HepG2 (cell line): ENCODE measurements around the gene ZBTB45. TPM values are rescaled to one million over a fixed set of nuclear protein-coding genes. Genes with fewer than 3 reads are reported as not detected.

Experiments used
- ATAC-seq: fragments of 200-7000 bp; cut with Tn5 transposase; 3 replicates; pipeline ENCODE4 v1.9.1; 2020; ENCODE audit warnings: mild to moderate bottlenecking, moderate library complexity
- BruUV-seq: library from RNA; stranded (reverse); fragments of 400-500 nt; replicated peaks from 2 replicates; lab custom pipeline; 2021; lab: Mats Ljungman, UMichigan
- CTCF ChIA-PET: fragments of 300-600 bp; formaldehyde crosslinking; extraction: SDS; loops from one replicate; lab custom pipeline; 2021; ENCODE audit warnings: low total read pairs, inconsistent platforms, low intra/inter-chr PET ratio; lab: Yijun Ruan, JAX
- POLR2A ChIA-PET: fragments of 350-600 bp; sonication (Branson Sonifier 250); formaldehyde crosslinking; loops from one replicate; lab custom pipeline; 2020; ENCODE audit warnings: antibody characterized with exemption, inconsistent platforms; lab: Yijun Ruan, JAX
- DNase-seq: peaks from one replicate; pipeline ENCODE4 v3.0.0-alpha.2; 2015; ENCODE audit warnings: low spot score
- FAIRE-seq: peaks from 3 replicates; lab custom pipeline; 2011; peaks lifted over from hg19 to GRCh38; lab: Jason Lieb, UNC
- H2AFZ ChIP-seq: one replicate; pipeline ENCODE4 v1.6.1; 2011; ENCODE audit warnings: low read length, inconsistent platforms
- H3K27ac ChIP-seq: fragments of 300-600 bp; 3 replicates; pipeline ENCODE4 v1.8.0; 2011; ENCODE audit warnings: mixed run types, mild to moderate bottlenecking, mixed read lengths, low read length, inconsistent platforms; ENCODE audit not compliant: insufficient read depth; ENCODE audit errors: extremely low read length
- H3K27me3 ChIP-seq, 2 experiments: fragments of 200-600 bp in 1 of 2; 2 replicates in 1 of 2; 3 replicates in 1 of 2; pipeline versions ENCODE4 v1.6.0 to v1.8.0; 2011; ENCODE audit warnings: low read length in 2 of 2, mild to moderate bottlenecking in 2 of 2, moderate library complexity in 2 of 2, inconsistent platforms in 1 of 2; ENCODE audit not compliant: insufficient read depth in 2 of 2, control insufficient read depth in 1 of 2
- H3K36me3 ChIP-seq, 2 experiments: fragments of 200-600 bp in 1 of 2; replicated peaks in 1 of 2; 2 replicates in 1 of 2; 3 replicates in 1 of 2; pipeline versions ENCODE4 v1.5.1 to v1.8.0; 2011; ENCODE audit warnings: low read length in 2 of 2, inconsistent platforms in 1 of 2; ENCODE audit not compliant: insufficient read depth in 2 of 2, control insufficient read depth in 1 of 2
- H3K4me1 ChIP-seq: 2 replicates; pipeline ENCODE4 v1.5.1; 2012; ENCODE audit warnings: low read length, inconsistent platforms; ENCODE audit not compliant: insufficient read depth
- H3K4me2 ChIP-seq: 2 replicates; pipeline ENCODE4 v1.6.0; 2011; ENCODE audit warnings: low read depth, low read length, inconsistent platforms
- H3K4me3 ChIP-seq, 3 experiments: fragments of 200-600 bp in 1 of 3; sonication (generic), shearing (Covaris generic) in 1 of 3; replicated peaks in 1 of 3; 2 replicates each; pipeline ENCODE4 v1.5.1; 2011 to 2016; ENCODE audit warnings: low read length in 3 of 3, inconsistent platforms in 2 of 3, low read depth in 2 of 3, mild to moderate bottlenecking in 2 of 3, control low read depth in 1 of 3, mixed read lengths in 1 of 3; ENCODE audit not compliant: insufficient read depth in 1 of 3
- H3K79me2 ChIP-seq: one replicate; pipeline ENCODE4 v1.6.1; 2011; ENCODE audit warnings: low read length, inconsistent platforms; ENCODE audit not compliant: insufficient read depth
- H3K9ac ChIP-seq: 2 replicates; pipeline ENCODE4 v1.6.0; 2011; ENCODE audit warnings: mild to moderate bottlenecking, low read depth, low read length, inconsistent platforms; ENCODE audit not compliant: insufficient read depth
- H3K9me3 ChIP-seq: 2 replicates; pipeline ENCODE4 v1.5.1; 2012; ENCODE audit warnings: mild to moderate bottlenecking, low read length
- H4K20me1 ChIP-seq: 2 replicates; pipeline ENCODE4 v1.6.0; 2011; ENCODE audit warnings: inconsistent platforms, mild to moderate bottlenecking, low read length, moderate library complexity; ENCODE audit not compliant: insufficient read depth
- GATA4 ChIP-seq: sonication (generic); IDR thresholded peaks from 2 replicates; pipeline ENCODE4 v1.6.1; 2016; ENCODE audit warnings: antibody characterized with exemption, low read depth, borderline replicate concordance
- MTF1 ChIP-seq: sonication (generic); formaldehyde crosslinking; IDR thresholded peaks from 2 replicates; pipeline ENCODE4 v1.5.0; 2020; ENCODE audit warnings: missing genetic modification reagents
- NFE2L1 ChIP-seq: sonication (generic); formaldehyde crosslinking; IDR thresholded peaks from 2 replicates; pipeline ENCODE4 v1.4.0; 2020; ENCODE audit warnings: missing genetic modification reagents, mild to moderate bottlenecking, borderline replicate concordance
- PPARG ChIP-seq: conservative IDR thresholded peaks from 2 replicates; pipeline ENCODE4 v1.6.1; 2016; ENCODE audit warnings: missing biosample characterization, missing genetic modification reagents
- ZNF17 ChIP-seq: sonication (generic); formaldehyde crosslinking; IDR thresholded peaks from 2 replicates; pipeline ENCODE4 v1.5.0; 2020; ENCODE audit warnings: mild to moderate bottlenecking, missing genetic modification reagents
- ZNF468 ChIP-seq: sonication (generic); formaldehyde crosslinking; IDR thresholded peaks from 2 replicates; pipeline ENCODE4 v1.8.0; 2022; ENCODE audit warnings: mild to moderate bottlenecking, moderate library complexity, missing genetic modification reagents
- WGBS: methylation state at CpG from one replicate; pipeline ENCODE4 v1.1.6; 2017; ENCODE audit warnings: low lambda C conversion rate; 5-methylcytosine and 5-hydroxymethylcytosine counted together
- in situ Hi-C: cut with HindIII; loops from 2 replicates; pipeline ENCODE4 v1.10.0; 2017; ENCODE audit warnings: low pct_unique_long_range_greater_than_20kb; ENCODE audit not compliant: extremely low pct_ligation_motif_present
- intact Hi-C: fragments of 100-400 bp; cut with micrococcal nuclease; formaldehyde crosslinking; loops from one replicate; pipeline ENCODE4 v1.10.0; 2022; ENCODE audit not compliant: unreplicated experiment
- polyA plus RNA-seq, 8 experiments: library from polyadenylated mRNA; depleted of rRNA in 3 of 8; stranded (reverse) in 7 of 8; unstranded in 1 of 8; fragments of >200 nt; fragmentation: Illumina TruSeq in 4 of 8; extraction: Trizol in 4 of 8; gene quantifications; 2 replicates each; pipeline versions ENCODE4 v1.2.1 to v1.2.3, GENCODE V29; 2011 to 2016; ENCODE audit warnings: low read depth in 4 of 8, missing spikeins in 1 of 8, mixed read lengths in 1 of 8; ENCODE audit not compliant: insufficient read depth in 1 of 8
- total RNA-seq, 5 experiments: library from RNA; depleted of rRNA; stranded (reverse); fragments of >200 nt; fragmentation: Illumina TruSeq; extraction: Trizol; gene quantifications; 2 replicates each; pipeline ENCODE4 v1.2.3, GENCODE V29; 2016; ENCODE audit warnings: low read depth in 1 of 5
- TF ChIP-seq, protein P1 (sequence below): sonication (generic); formaldehyde crosslinking; IDR thresholded peaks from 2 replicates; pipeline ENCODE4 v1.4.0; 2020; ENCODE audit warnings: missing genetic modification reagents, borderline replicate concordance
- TF ChIP-seq, protein P2 (sequence below): IDR thresholded peaks from 2 replicates; pipeline ENCODE4 v1.6.1; 2016; ENCODE audit warnings: mild to moderate bottlenecking, missing biosample characterization, missing genetic modification reagents
- TF ChIP-seq, protein P3 (sequence below): sonication (generic); formaldehyde crosslinking; IDR thresholded peaks from 2 replicates; pipeline ENCODE4 v1.8.0; 2022; ENCODE audit warnings: mild to moderate bottlenecking, missing genetic modification reagents

The ZBTB45 gene
- total and polyA plus RNA-seq, 2 of the 13 experiments (the other 11 are each of a cell fraction or from before 2014, with no cell fraction given), result 3.0 to 3.7 TPM

DNA sequence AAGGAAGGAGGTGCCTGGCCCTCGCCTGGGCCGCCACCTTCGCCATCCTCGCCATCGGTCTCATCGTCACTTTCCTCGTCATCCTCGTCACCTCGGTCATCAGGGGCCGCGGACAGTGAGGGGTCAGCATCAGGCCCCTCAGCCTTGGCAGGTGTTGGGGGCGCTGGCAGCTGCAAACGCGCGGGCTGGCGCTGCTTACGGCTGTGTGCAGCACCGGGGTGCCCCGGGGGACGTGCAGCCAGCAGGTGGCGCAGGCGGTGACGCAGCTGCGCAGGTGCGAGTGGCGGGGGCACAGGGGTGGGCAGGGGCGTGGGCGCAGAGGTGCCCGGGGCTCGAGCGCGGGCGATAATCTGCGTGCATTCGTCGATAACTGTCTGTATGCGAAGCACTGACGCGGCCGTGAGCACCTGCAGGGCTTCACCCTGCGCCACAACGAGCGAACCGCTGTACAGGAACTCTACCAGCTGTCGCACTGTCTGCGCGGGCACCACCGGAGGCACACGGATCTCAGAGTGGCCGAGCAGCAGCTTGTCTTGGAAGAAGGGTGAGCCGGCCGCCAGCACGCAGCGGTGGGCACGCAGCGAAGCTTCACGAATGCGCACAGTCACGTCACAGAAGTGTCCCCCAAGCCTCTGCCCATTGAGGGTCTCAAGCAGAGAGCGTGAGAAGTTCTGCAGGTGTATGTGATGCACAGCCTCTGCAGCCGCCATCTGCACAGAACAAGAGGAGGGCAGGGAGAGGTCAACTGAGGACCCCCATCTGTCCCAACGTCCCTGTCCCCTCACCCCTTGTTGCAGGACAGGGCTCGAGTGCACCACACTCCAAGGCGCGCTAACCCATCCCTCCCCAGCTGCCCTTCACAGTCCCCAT, 2.4 kb downstream of the ZBTB45 start (continued):
- TF ChIP-seq, protein P1, sequence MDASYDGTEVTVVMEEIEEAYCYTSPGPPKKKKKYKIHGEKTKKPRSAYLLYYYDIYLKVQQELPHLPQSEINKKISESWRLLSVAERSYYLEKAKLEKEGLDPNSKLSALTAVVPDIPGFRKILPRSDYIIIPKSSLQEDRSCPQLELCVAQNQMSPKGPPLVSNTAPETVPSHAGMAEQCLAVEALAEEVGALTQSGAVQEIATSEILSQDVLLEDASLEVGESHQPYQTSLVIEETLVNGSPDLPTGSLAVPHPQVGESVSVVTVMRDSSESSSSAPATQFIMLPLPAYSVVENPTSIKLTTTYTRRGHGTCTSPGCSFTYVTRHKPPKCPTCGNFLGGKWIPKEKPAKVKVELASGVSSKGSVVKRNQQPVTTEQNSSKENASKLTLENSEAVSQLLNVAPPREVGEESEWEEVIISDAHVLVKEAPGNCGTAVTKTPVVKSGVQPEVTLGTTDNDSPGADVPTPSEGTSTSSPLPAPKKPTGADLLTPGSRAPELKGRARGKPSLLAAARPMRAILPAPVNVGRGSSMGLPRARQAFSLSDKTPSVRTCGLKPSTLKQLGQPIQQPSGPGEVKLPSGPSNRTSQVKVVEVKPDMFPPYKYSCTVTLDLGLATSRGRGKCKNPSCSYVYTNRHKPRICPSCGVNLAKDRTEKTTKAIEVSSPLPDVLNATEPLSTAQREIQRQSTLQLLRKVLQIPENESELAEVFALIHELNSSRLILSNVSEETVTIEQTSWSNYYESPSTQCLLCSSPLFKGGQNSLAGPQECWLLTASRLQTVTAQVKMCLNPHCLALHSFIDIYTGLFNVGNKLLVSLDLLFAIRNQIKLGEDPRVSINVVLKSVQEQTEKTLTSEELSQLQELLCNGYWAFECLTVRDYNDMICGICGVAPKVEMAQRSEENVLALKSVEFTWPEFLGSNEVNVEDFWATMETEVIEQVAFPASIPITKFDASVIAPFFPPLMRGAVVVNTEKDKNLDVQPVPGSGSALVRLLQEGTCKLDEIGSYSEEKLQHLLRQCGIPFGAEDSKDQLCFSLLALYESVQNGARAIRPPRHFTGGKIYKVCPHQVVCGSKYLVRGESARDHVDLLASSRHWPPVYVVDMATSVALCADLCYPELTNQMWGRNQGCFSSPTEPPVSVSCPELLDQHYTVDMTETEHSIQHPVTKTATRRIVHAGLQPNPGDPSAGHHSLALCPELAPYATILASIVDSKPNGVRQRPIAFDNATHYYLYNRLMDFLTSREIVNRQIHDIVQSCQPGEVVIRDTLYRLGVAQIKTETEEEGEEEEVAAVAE (CRISPR knock-in tag), result no peak

DNA sequence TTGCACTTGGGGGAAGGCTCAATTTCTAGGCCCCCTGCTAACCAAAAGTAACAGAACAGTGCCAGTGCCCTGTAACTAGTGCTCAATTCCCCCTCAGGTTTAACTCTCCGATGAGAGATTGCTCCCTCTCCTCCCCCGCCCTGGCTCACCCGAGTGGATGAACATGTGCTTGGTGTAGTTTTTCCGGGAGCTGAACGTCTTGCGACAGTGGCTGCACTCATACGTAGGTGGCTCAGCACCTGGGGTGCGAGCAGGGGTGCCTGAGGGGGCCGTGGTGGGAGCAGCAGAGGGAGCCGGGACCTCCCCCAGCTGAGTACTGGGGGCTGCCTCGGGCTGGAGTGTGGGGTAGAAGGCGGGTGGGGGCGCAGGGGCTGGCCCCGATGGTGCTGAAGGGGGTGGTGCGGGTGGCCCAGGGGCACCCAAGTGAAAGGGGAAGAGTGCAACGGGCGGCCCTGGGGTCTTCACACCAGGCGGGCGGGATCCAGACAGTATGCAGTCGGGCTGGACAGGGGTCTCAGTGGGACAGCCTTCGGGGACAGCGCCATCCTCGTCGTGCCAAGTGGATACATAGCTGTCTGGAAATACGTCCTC, 3.3 kb downstream of the ZBTB45 start:
- ChIA-PET POLR2A (interaction anchor here (1.1 kb wide), 1 partner anchor 16 kb away, joined by 3 read pairs; no protein-coding TSS in a partner anchor), CTCF (no interaction called here)
- peaks cover 5 to 6% of the 10 kb centered on the region in 2 experiments; a peak in 4 of 5 replicates for H3K36me3 ChIP-seq
- ATAC-seq, result no peak
- H3K27ac ChIP-seq, result no peak overlapping the region
- H3K27me3 ChIP-seq, result no peaks in the 10 kb centered on the region; a peak in 1 of 5 replicates
- no peak overlapping the region for H3K9ac ChIP-seq
- no peak for FAIRE-seq
- H3K4me3 ChIP-seq, result no peak overlapping the region
- H3K4me2 ChIP-seq, result no peak overlapping the region
- DNase-seq, result no peak
- H3K4me1 ChIP-seq, result peaks cover 57% of the 10 kb centered on the region
- H3K79me2 ChIP-seq, result peaks cover 25% of the 10 kb centered on the region
- in situ Hi-C loops (no loop called here), intact Hi-C loops (loop anchor here (5.0 kb wide), 1 partner anchor 189 kb away; the partner anchor contains the start of gene ZSCAN22)
- H2AFZ ChIP-seq, result no peak overlapping the region
- no peaks in the 10 kb centered on the region for H4K20me1 ChIP-seq
- 96% methylated on average over 25 of the region's 25 CpGs for WGBS
- no TSS peak for BruUV-seq
- H3K9me3 ChIP-seq, result no peaks in the 10 kb centered on the region
- TF ChIP-seq GATA4 (no peak), NFE2L1 (CRISPR knock-in tag) (no peak), ZNF17 (CRISPR knock-in tag) (no peak), ZNF468 (CRISPR knock-in tag) (no peak), MTF1 (CRISPR knock-in tag) (no peak), PPARG (no peak)
- TF ChIP-seq, protein P2, sequence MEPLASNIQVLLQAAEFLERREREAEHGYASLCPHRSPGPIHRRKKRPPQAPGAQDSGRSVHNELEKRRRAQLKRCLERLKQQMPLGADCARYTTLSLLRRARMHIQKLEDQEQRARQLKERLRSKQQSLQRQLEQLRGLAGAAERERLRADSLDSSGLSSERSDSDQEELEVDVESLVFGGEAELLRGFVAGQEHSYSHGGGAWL (CRISPR knock-in tag), result no peak
- TF ChIP-seq, protein P3, sequence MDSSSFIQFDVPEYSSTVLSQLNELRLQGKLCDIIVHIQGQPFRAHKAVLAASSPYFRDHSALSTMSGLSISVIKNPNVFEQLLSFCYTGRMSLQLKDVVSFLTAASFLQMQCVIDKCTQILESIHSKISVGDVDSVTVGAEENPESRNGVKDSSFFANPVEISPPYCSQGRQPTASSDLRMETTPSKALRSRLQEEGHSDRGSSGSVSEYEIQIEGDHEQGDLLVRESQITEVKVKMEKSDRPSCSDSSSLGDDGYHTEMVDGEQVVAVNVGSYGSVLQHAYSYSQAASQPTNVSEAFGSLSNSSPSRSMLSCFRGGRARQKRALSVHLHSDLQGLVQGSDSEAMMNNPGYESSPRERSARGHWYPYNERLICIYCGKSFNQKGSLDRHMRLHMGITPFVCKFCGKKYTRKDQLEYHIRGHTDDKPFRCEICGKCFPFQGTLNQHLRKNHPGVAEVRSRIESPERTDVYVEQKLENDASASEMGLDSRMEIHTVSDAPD (CRISPR knock-in tag), result no peak
